Esophagus mucosa (tissue), 1 donor: ENCODE data around the gene NCKAP1. TPM values are rescaled to one million over a fixed set of nuclear protein-coding genes. Genes with fewer than 3 reads are reported as not detected.

ENCODE experiments used
- ATAC-seq: fragments of 200-7000 bp; cut with Tn5 transposase; one replicate; pipeline ENCODE4 v1.9.1; 2020
- total RNA-seq: library from RNA; stranded (reverse); gene quantifications from one replicate; pipeline ENCODE4 v1.2.4, GENCODE V29; 2023
- donor health status: DM: yes; HTN: yes; CAD: no.

The NCKAP1 gene
- total RNA-seq, 1 donor from 2014 or later: 121 TPM

DNA sequence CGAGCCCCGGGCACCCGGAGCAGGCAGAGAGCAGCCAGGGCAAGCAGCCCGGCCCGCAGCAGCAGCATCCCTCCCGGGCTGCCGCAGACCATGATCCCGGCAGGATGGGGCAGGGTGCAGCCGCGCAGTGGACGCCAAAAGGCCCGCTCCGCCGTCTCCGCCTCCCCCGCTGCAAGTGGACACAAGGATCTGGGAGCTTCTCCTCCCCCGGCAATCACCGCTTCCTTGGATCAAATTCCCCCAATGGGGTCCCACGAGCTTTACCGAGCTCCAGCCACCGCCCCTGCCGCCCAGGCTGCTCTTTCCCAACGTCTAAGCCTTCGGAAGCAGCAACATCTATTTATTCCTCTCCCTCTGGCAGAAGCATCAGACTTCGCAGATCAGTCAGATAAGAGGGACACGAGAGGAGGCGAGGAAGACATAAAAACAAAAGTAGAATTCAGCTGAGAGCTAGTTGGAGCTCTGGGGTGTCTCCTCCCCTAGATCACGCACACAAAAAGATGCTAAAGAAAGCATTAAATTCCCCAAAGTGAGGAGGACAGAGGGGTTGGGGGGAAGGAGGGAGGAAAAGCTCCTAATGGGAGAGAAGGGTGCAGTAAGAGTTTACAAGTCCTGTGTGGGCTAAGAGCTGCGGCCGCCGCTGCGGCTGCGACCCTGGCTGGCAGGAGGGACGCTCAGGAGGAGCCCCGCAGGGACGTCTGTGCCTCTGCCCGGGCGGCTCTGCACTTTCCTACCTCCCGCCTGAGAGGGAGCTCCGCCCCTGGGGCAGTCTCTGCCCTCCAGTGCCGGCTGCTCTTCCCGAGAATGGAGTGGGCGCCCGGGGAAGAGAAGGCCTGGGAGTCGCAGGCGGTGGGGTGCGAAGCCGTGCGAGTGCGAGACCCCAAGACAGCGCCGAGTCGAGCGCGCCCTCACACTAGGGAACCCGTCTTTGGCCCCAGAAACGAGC lies 171.5 kb downstream of the NCKAP1 start, which contains the start of gene FRZB:
TSS of gene FRZB (minus strand) at position 177 of the 946 bp plus-strand sequence. CDS start at position 92, 85 bp downstream.
- ATAC-seq: peak; percentile 48

DNA sequence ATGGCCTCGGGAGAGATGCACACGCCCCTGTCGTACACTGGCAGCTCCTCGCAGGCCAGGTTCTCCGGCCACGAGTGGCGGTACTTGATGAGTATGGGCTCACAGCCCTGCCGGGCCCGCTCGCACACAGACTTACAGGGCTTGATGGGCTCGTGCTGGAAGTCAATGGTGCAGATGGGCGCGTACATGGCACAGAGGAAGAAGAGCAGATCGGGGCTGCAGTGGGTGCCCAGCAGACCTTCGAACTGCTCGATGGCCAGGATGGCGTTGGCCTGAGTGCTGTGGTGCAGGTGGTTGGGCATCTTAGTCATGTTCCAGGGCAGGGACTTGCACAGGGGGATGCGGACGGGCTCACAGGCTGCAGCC lies 172.2 kb downstream of the NCKAP1 start:
- ATAC-seq: peak; percentile 17

GRCh38 chr2:182864949-182865570 lies 173.2 kb downstream of the NCKAP1 start:
- ATAC-seq: no peak

- ATAC-seq: no peak
Observed at GRCh38 chr2:182863642-182864041, 174.6 kb downstream of the NCKAP1 start.

- no peak for ATAC-seq
Observed at GRCh38 chr2:182862091-182862490, 176.2 kb downstream of the NCKAP1 start.

- ATAC-seq: no peak
Observed at GRCh38 chr2:182860858-182861257, 177.4 kb downstream of the NCKAP1 start.

Other genes starting within 250 kb of the NCKAP1 start
- gene FRZB, start 171.8 kb downstream of the NCKAP1 start, total RNA-seq: 0.32 TPM
- 1.2 TPM for gene DUSP19, start 40.3 kb upstream of the NCKAP1 start, total RNA-seq
- gene NUP35, start 86.0 kb upstream of the NCKAP1 start, total RNA-seq: 14.2 TPM